GM21515 (cell line): ENCODE data around the gene CCDC144A.
"Not testable (repeated sequence)": the region's sequence is repeated elsewhere in the genome, so short reads cannot be mapped to it uniquely, and the experiment has no call there.

ENCODE experiments used
- ATAC-seq: cut with Tn5 transposase; IDR thresholded peaks from one replicate; pipeline ENCODE4 v1.9.1; 2021; ENCODE audit not compliant: unreplicated experiment

The CCDC144A gene

DNA sequence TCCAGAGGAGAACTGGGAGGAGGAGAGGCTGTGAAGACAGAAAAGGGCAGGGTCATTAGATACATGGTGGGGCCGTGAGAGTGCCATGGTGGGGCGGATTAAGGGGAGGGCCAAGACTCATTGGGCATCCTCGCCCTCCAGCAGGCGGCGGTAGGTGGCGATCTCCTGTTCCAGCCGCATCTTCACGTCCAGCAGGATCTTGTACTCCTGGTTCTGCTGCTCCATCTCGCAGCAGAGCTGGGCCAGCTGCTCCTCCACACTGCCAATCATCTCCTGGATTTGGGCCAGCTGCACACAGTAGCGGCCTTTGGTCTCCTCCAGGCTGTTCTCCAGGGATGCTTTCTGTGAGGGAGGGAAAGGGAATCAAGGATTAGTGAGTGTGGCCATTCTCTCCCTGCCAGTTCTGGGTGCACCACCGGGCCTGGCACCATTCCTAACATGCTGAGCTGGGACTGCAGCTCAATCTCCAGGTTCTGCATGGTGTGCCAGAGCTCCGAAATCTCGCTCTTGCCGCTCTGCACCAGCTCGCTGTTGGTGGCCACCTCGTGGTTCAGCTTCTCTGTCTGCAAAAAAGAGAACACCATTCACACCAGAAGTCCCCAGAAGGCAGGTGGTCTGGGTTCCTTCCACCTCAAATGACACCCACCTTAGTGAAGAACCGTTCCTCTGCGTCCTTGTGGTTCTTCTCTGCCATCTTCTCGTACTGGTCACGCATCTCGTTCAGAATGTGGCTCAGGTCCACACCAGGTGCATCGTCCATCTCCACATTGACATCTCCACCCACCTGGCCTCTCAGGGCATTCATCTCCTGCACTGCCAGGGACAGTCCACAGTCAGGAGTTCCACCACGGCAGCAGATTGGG lies 129.0 kb downstream of the CCDC144A start:
- no peak for ATAC-seq

DNA sequence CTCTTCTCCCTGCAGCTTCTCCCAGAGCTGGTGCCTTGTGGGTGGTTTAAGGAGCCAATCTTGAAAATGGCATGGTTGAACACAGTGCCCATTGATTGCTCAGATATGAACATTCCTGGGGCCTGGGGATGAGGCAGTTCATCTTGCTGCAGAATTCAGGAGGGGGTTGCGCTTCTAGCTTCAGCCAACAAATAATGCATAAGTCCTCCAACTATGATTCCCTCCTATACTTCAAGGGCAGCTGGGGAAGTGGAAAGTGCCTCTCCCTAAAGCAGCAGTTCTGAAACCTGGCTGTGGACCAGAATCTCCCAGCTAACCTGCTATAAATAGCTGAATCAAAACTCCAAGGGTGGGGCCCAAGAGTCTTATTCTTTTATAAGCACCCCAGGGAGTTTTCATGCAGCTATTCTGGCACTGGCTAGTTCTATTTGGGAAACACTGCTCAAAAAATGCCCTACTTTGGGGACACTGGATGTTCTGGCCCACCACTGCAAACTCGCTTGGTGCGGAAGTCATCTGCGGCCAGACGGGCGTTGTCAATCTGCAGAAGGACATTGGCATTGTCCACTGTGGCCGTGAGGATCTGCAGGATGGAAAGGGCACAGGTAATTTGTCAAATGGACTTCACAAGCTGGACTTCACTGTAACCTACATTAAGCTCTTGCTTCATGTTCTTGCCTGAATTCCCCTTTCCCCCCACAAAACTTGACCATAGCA lies 130.3 kb downstream of the CCDC144A start:
- ATAC-seq = no peak

DNA sequence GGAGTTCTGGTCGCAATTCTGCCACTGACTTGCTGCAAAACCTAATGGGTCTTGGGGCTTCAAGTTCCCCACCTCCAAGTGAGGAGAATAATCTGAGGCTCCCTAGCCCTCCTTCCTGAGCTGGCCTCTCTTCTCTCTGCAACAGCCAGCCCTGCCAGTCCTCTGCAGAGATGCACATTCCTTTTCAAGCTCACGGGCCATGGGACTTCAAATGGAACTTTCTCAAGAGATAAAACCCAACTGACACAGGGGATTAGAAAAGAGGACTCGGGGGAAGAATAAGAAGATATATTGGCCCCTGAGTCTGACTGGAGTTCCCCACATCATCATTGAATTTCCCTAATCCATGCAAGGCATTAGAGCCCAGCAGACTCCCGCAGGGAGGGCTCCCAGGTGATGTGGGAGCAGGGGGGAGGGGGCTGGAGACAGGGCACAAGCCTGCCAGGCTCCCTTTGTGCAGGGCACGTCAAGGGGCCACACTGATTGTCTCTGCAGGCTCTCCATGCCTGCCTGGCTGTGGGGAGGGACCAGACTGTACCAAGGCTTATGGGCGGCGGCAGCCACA lies 131.0 kb downstream of the CCDC144A start:
- no peak for ATAC-seq

GRCh38 chr17:16822133-16822532 lies 132.1 kb downstream of the CCDC144A start:
- not testable (repeated sequence) for ATAC-seq

- not testable (repeated sequence) for ATAC-seq
Observed at GRCh38 chr17:16823768-16824406, 133.8 kb downstream of the CCDC144A start.
